ENCODE results near the gene COL5A1.

DNA sequence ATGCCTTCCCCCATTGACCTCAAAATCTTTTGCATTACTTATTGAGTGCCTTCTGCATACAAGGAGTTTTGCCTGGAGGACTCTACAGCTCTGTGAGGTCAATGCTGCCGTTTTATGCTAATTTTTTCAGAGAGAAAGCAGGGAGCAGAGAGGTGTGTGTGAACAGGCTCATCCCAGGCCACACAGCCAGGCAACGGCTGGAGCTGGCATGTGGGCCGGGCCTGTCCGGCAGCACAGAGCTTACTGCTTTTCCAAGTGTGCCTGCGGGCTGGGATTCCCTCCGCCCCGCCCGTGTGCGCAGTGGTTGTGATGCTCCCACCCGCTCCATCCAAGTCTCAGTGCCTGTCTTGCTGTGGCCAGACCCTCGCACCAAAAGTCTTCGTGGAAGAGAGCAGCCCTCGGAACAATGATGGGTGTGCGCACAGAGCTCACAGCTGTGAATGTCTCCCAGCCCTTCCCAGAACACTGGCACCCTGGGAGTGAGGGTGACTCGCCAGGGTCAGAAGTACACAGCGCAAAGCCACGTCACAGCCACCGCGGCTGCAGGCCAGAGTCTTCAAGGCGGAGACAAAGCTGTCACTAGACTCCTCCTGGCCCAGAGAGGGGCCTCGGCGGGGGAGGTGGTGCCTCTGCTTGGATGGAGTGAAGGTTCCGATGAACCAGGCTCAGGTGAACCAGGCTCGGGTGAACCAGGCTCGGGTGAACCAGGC lies 82.8 kb downstream of the COL5A1 start:
- TF ChIP-seq POLR2A (IDR thresholded peaks at IDR 0.05) (no peak), CTCF (IDR thresholded peaks at IDR 0.05) (no peak)

Data from esophagus squamous epithelium (tissue), 4 donors.